ENCODE data around the gene TPT1. TPM values are rescaled to one million over a fixed set of nuclear protein-coding genes. Genes with fewer than 3 reads are reported as not detected.

Gene TPT1
- total and polyA plus RNA-seq, 2 of the 13 experiments (the other 11 are each of a cell fraction or from before 2014, with no cell fraction given): 2,953 to 3,594 TPM

- TF ChIP-seq THAP8 (CRISPR knock-in tag; IDR thresholded peaks at IDR 0.05; ENCODE audit: borderline replicate concordance) (no peak), GPBP1L1 (CRISPR knock-in tag; IDR thresholded peaks at IDR 0.05) (no peak), SIX4 (CRISPR knock-in tag; IDR thresholded peaks at IDR 0.05) (no peak), RBM22 (optimal IDR thresholded peaks at IDR 0.05; ENCODE audit: low read length) (peak; percentile 75), ZBED4 (CRISPR knock-in tag; IDR thresholded peaks at IDR 0.05; ENCODE audit: borderline replicate concordance) (no peak), FOXO4 (CRISPR knock-in tag; conservative IDR thresholded peaks at IDR 0.05) (no peak), ZNF790 (CRISPR knock-in tag; IDR thresholded peaks at IDR 0.05; ENCODE audit: borderline replicate concordance) (no peak), ZNF317 (CRISPR knock-in tag; IDR thresholded peaks at IDR 0.05) (no peak), ZNF646 (CRISPR knock-in tag; IDR thresholded peaks at IDR 0.05) (peak; percentile 57; the same call in 1 of the 2 replicates), RFXANK (CRISPR knock-in tag; IDR thresholded peaks at IDR 0.05) (no peak), TEAD3 (CRISPR knock-in tag; optimal IDR thresholded peaks at IDR 0.05; ENCODE audit: borderline replicate concordance) (peak; percentile 11), MAF1 (CRISPR knock-in tag; IDR thresholded peaks at IDR 0.05; ENCODE audit: borderline replicate concordance) (no peak), SOX5 (CRISPR knock-in tag; IDR thresholded peaks at IDR 0.05; ENCODE audit: borderline replicate concordance) (peak; percentile 67; the same call in 1 of the 2 replicates), ATAD3A (CRISPR knock-in tag; IDR thresholded peaks at IDR 0.05) (no peak)
Measured at GRCh38 chr13:45332036-45332830, 8.8 kb downstream of the TPT1 start (continued).

All from HepG2 (cell line).